ENCODE data around the gene PAPOLA.

PAPOLA gene

GRCh38 chr14:96581902-96582301 is 79.7 kb downstream of the PAPOLA start:
- no peak; the same call in 2 of the 3 replicates for ATAC-seq (ENCODE audit: low read depth)
- Histone ChIP-seq H3K9me3 (ENCODE audit: severe bottlenecking) (no peaks in the 10 kb centered on the region), H3K4me3 (ENCODE audit: severe bottlenecking) (no peak overlapping the region), H3K27me3 (ENCODE audit: insufficient read depth, poor library complexity, severe bottlenecking) (peaks cover 9% of the 10 kb centered on the region), H3K36me3 (ENCODE audit: low read depth) (no peaks in the 10 kb centered on the region), H3K27ac (ENCODE audit: poor library complexity, severe bottlenecking) (no peak overlapping the region), H3K4me1 (ENCODE audit: insufficient read depth, poor library complexity, severe bottlenecking) (no peaks in the 10 kb centered on the region)
- TF ChIP-seq CTCF (IDR thresholded peaks at IDR 0.05; ENCODE audit: poor library complexity, severe bottlenecking): no peak
- DNase-seq (ENCODE audit: low spot score): no peak

- no peak overlapping the region for H3K4me3 ChIP-seq (ENCODE audit: severe bottlenecking)
- no peak for ATAC-seq (ENCODE audit: low read depth)
- peak; percentile 53 for DNase-seq (ENCODE audit: low spot score)
Measured at GRCh38 chr14:96582411-96582961, 80.3 kb downstream of the PAPOLA start.

GRCh38 chr14:96582995-96583394 is 80.8 kb downstream of the PAPOLA start:
- no peaks in the 10 kb centered on the region for H3K36me3 ChIP-seq (ENCODE audit: low read depth)
- no peak for DNase-seq (ENCODE audit: low spot score)
- H3K4me3 ChIP-seq (ENCODE audit: severe bottlenecking): no peak overlapping the region
- no peaks in the 10 kb centered on the region for H3K4me1 ChIP-seq (ENCODE audit: insufficient read depth, poor library complexity, severe bottlenecking)
- H3K27ac ChIP-seq (ENCODE audit: poor library complexity, severe bottlenecking): no peak overlapping the region
- TF ChIP-seq CTCF (IDR thresholded peaks at IDR 0.05; ENCODE audit: poor library complexity, severe bottlenecking): no peak
- H3K9me3 ChIP-seq (ENCODE audit: severe bottlenecking): no peaks in the 10 kb centered on the region
- no peak for ATAC-seq (ENCODE audit: low read depth)
- H3K27me3 ChIP-seq (ENCODE audit: insufficient read depth, poor library complexity, severe bottlenecking): peaks cover 9% of the 10 kb centered on the region

More at GRCh38 chr14:96582411-96582961, 80.3 kb downstream of the PAPOLA start:
- no peak overlapping the region for H3K27ac ChIP-seq (ENCODE audit: poor library complexity, severe bottlenecking)
- H3K9me3 ChIP-seq (ENCODE audit: severe bottlenecking): no peaks in the 10 kb centered on the region
- no peak for TF ChIP-seq CTCF (IDR thresholded peaks at IDR 0.05; ENCODE audit: poor library complexity, severe bottlenecking)
- no peaks in the 10 kb centered on the region for H3K36me3 ChIP-seq (ENCODE audit: low read depth)
- H3K4me1 ChIP-seq (ENCODE audit: insufficient read depth, poor library complexity, severe bottlenecking): no peaks in the 10 kb centered on the region
- peaks cover 9% of the 10 kb centered on the region for H3K27me3 ChIP-seq (ENCODE audit: insufficient read depth, poor library complexity, severe bottlenecking)

- Histone ChIP-seq H3K36me3 (ENCODE audit: low read depth) (no peaks in the 10 kb centered on the region), H3K4me1 (ENCODE audit: insufficient read depth, poor library complexity, severe bottlenecking) (no peaks in the 10 kb centered on the region), H3K4me3 (ENCODE audit: severe bottlenecking) (no peak overlapping the region), H3K27ac (ENCODE audit: poor library complexity, severe bottlenecking) (no peak overlapping the region), H3K27me3 (ENCODE audit: insufficient read depth, poor library complexity, severe bottlenecking) (peaks cover 9% of the 10 kb centered on the region), H3K9me3 (ENCODE audit: severe bottlenecking) (no peaks in the 10 kb centered on the region)
- ATAC-seq (ENCODE audit: low read depth) (no peak), DNase-seq (ENCODE audit: low spot score) (peak; percentile 54)
- TF ChIP-seq CTCF (IDR thresholded peaks at IDR 0.05; ENCODE audit: poor library complexity, severe bottlenecking): no peak
Measured at GRCh38 chr14:96583569-96584041, 81.4 kb downstream of the PAPOLA start.

- Histone ChIP-seq H3K27ac (ENCODE audit: poor library complexity, severe bottlenecking) (no peak overlapping the region), H3K27me3 (ENCODE audit: insufficient read depth, poor library complexity, severe bottlenecking) (peaks cover 9% of the 10 kb centered on the region), H3K9me3 (ENCODE audit: severe bottlenecking) (no peaks in the 10 kb centered on the region), H3K4me3 (ENCODE audit: severe bottlenecking) (no peak overlapping the region), H3K36me3 (ENCODE audit: low read depth) (no peaks in the 10 kb centered on the region), H3K4me1 (ENCODE audit: insufficient read depth, poor library complexity, severe bottlenecking) (no peaks in the 10 kb centered on the region)
- peak; percentile 77 for TF ChIP-seq CTCF (IDR thresholded peaks at IDR 0.05; ENCODE audit: poor library complexity, severe bottlenecking)
- DNase-seq (ENCODE audit: low spot score): peak; percentile 68
- peak; percentile 81 for ATAC-seq (ENCODE audit: low read depth)
Measured at GRCh38 chr14:96584199-96584906, 82.2 kb downstream of the PAPOLA start.

All from RWPE2 (cell line).